HTERT RPE-1 (cell line): ENCODE results near the gene CORO2A.

Source experiments
- in situ Hi-C: fragments of 300-500 bp; cut with MboI; formaldehyde crosslinking; loops from 4 replicates; pipeline ENCODE4 v1.14.3; 2020; ENCODE audit warnings: low sequenced_read_pairs

The CORO2A gene

GRCh38 chr9:98192503-98193335 lies at the start of gene CORO2A:
TSS of gene CORO2A (minus strand) at chr9:98192637. CDS start at chr9:98157660, 34,977 bp downstream.
- in situ Hi-C loops: no loop called here

GRCh38 chr9:98241357-98242300 lies 49.2 kb upstream of the CORO2A start:
- in situ Hi-C loops: no loop called here

- in situ Hi-C loops: no loop called here
Observed at GRCh38 chr9:98240475-98240874, 48.0 kb upstream of the CORO2A start.

GRCh38 chr9:98236901-98237487 lies 44.6 kb upstream of the CORO2A start:
- in situ Hi-C loops: no loop called here

GRCh38 chr9:98235126-98235525 lies 42.7 kb upstream of the CORO2A start:
- in situ Hi-C loops: no loop called here

- in situ Hi-C loops: no loop called here
Observed at GRCh38 chr9:98234245-98234825, 41.9 kb upstream of the CORO2A start.

GRCh38 chr9:98232926-98233325 lies 40.5 kb upstream of the CORO2A start:
- in situ Hi-C loops: no loop called here

GRCh38 chr9:98231770-98232478 lies 39.5 kb upstream of the CORO2A start:
- in situ Hi-C loops: no loop called here

- in situ Hi-C loops: no loop called here
Observed at GRCh38 chr9:98230789-98231188, 38.4 kb upstream of the CORO2A start.

- in situ Hi-C loops: no loop called here
Observed at GRCh38 chr9:98230304-98230703, 37.9 kb upstream of the CORO2A start.

GRCh38 chr9:98229620-98230019 lies 37.2 kb upstream of the CORO2A start:
- in situ Hi-C loops: no loop called here

- in situ Hi-C loops: no loop called here
Observed at GRCh38 chr9:98229090-98229395, 36.6 kb upstream of the CORO2A start.

GRCh38 chr9:98228392-98229089 lies 36.1 kb upstream of the CORO2A start:
- in situ Hi-C loops: no loop called here

GRCh38 chr9:98227883-98228282 lies 35.4 kb upstream of the CORO2A start:
- in situ Hi-C loops: no loop called here

GRCh38 chr9:98226957-98227356 lies 34.5 kb upstream of the CORO2A start:
- in situ Hi-C loops: no loop called here

GRCh38 chr9:98226516-98226915 lies 34.1 kb upstream of the CORO2A start:
- in situ Hi-C loops: no loop called here

- in situ Hi-C loops: no loop called here
Observed at GRCh38 chr9:98225015-98225442, 32.6 kb upstream of the CORO2A start.

GRCh38 chr9:98222885-98223691 lies 30.7 kb upstream of the CORO2A start:
- in situ Hi-C loops: no loop called here

- in situ Hi-C loops: no loop called here
Observed at GRCh38 chr9:98220911-98221310, 28.5 kb upstream of the CORO2A start.
